Measurements from ENCODE around the gene BEST4.
"Not testable (repeated sequence)": the region's sequence is repeated elsewhere in the genome, so short reads cannot be mapped to it uniquely, and the experiment has no call there.

Gene BEST4

DNA sequence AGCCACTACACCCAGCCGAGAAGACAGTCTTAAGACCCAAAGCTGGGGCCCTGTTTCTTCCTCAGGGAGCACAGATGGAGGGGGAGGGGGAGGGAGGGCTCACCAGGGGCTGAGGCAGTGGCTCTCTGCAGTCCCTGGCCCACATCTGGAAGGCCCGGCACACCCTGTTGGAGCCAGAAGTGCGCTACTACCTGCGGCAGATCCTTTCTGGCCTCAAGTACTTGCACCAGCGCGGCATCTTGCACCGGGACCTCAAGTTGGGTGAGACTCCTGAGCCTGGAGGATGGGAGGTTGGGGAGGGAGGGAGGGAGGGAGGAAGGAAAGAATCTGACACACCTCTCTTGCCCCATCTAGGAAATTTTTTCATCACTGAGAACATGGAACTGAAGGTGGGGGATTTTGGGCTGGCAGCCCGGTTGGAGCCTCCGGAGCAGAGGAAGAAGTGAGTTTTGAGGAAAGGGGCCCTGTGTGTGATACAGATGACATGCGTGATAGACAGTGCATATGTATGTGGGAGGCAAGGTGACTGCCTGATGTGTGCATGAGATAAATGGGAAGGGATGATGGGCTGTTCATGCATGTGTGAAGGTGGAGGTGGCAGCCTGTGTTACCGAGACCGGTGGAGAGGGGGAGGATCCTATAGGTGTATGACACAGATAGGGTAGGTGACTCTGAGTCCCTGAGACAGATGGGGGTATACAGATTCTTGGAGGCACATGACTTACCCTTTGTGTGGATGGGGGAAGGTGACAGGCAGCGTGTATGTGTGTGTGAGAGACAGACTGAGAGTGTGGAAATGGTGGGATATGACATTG lies 13.7 kb upstream of the BEST4 start:
- DNase-seq = no peak

DNA sequence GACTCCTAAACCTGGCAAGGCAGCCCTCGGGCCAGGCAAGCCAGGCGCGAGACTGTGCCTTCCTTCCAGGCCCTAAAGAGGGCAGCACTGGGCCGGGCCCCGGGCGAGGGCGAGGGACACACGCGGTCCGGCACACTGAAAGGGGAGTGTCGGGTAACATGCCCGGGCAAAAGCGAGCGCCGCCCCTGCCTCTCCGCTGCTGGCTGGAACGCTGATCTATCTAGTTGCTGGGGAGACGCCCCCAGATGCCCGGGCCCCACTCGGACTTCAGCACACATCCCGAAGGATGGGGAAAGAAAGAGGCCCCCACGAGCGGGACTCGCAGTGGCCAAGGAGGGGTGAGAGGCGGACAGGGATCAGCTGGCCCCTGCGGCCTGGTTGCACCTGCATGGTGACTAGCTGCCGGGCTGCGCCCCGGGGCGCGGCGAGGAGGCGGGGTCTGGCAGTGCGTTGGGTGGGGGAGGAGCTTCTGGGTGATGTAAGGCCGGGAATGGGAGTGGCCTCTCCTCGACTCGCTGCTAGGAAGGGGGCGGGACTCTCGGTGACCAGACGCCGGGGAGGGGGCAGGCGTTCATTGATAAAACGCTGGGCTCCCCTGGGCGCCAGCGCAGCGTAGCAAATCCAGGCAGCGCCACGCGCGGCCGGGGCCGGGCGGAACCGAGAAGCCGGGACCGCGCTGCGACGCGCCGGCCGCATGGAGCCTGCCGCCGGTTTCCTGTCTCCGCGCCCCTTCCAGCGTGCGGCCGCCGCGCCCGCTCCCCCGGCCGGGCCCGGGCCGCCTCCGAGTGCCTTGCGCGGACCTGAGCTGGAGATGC lies 12.0 kb upstream of the BEST4 start, which contains the start of gene PLK3:
PLK3 (plus strand) TSS at position 608 of the 815 bp plus-strand sequence; CDS start at position 695, 87 bp downstream.
- DNase-seq = peak; percentile 98 to 100

DNA sequence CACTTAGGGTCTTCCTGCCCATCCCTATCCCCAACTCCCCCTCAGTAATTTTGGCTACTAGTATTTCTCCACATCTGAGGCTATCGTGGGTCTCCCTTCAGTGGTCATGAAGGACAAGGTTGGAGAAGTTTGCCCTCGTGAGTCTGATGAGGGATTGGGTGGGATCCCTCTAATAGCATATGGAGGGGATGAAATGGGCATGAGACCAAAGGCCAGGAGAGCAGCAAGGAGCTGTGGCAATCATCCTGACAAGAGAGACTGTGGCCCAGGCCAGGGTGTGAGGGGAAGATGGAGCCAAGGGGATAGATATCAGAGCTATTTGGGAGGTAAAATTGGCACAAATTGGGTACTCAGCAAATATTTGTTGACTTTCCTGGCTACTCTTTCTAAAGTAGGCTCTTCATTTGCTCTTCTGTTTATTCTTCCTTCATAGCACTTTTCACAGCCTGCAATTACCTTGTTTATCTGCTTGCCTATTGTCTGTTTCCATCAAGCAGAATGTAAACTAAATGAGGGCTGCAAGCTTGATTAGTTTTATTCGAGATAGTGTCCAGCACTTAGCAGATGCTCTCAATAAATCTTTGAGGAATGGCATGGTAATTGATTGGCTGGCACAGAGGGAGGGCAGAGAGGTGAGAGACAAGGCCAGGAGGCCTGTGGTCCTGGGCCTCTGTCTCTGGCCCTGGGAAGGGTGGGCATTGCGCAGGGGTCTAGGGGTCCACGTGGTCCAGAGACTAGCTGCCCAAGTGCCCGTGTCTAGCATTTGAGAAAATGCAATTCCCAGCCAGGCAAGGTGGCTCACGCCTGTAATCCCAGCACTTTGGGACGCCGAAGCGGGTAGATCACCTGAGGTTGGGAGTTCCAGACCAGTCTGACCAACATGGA lies 10.8 kb upstream of the BEST4 start:
- DNase-seq = peak in 1 of 2 experiments; percentile 51

DNA sequence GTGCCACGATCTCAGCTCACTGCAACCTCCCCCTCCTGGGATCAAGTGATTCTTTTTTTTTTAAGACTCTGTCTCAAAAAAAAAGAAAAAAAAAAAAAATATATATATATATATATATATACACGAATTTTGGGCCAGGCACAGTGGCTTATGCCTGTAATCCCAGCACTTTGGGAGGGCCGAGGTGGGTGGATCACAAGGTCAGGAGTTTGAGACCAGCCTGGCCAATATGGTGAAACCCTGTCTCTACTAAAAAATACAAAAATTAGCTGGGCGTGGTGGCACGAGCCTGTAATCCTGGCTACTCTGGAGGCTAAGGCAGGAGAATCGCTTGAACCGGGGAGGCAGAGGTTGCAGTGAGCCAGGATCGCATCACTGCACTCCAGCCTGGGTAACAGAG lies 9.9 kb upstream of the BEST4 start:
- not testable (repeated sequence) for DNase-seq

DNA sequence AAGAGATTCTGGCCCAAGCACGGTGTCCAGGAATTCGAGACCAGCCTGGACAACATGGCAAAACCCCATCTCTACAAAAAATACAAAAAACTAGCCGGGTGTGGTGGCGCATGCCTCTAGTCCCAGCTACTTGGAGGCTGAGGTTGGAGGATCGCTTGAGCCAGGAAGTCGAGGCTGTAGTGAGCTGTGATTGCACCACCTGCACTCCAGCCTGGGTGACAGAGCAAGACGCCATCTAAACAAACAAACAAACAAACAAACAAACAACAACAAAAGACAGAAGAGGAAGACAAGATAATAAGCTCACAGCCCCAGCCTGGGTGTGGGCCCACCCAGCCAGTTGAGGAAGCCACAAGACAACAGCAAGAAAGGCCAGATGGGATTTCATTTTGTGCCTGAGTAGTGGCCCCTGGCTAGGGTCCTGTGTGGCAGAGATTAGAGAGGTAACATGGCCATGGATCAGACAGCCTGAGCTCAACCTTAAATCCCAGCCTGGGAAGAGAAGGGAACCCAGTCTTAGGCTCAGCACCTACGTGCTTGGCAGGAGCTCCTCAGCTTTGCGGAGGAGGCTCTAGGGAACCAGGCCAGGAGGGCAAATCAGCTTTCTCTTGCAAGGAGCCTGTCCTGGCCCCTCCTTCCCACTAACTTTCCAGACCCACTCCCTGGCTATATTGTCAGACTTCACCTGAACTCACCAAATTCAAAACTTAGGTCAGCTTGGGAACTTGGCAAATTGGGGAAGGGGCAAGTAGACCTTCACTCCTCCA lies 4.9 kb upstream of the BEST4 start:
- no peak for DNase-seq

DNA sequence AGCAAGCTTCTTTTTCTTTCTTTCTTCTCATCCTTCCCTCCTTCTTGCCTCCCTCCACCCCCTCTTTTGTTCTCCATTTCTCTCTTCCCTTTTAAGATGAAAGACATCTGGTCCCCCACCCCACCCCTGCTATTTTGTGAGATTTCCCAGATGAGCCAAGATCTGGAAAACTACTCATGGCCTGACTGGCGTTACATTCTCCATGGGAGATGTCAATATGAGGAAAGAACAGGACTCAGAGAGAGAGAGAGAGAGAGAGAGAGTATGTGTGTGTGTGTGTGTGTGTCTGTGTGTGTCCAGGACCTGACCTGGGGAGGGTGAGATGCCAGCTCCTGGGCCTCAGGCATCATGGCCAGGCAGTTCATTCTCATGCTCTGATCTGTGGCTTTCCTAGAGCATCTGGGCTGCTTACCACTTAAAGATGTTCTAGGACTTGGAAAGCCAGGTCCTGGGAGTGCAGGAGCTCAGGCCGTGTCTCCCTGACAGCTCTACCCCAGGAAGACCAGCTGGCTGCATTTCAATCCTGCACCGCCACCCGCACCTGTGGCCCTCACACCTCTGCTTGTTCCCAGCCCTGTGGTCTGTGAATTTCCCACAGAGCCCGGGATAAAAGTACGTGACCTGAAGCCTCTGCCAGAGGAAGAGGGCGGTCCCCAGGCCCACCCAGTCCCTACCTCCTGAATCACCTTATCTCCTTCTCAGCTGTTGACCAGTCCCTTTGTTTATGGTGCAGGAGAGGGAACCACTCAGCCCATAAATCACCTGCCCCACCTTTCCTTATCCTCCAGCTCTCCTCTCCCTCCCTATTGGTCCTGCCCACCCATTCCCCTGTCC lies 3.2 kb upstream of the BEST4 start:
- no peak for DNase-seq

DNA sequence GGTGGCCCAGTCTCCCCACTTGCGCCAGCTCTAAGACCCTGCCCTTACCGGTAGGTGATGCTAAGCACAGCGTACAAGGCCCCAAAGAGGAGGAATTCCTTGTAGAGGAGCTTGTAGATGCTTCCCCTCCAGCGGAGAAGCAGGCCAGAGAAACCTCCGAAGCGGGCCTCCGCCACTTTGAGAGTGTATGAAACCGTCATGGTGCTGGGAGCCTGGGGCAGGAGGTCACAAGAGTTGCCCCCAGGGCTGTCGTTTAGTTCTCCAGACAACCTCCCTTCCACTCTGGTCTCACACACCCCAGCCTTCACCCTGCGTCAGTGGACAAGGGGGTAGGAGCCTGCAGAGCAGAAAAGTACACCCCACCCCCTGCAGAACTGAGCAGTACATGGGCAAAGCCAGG lies 464 bp downstream of the BEST4 start:
- DNase-seq = no peak

DNA sequence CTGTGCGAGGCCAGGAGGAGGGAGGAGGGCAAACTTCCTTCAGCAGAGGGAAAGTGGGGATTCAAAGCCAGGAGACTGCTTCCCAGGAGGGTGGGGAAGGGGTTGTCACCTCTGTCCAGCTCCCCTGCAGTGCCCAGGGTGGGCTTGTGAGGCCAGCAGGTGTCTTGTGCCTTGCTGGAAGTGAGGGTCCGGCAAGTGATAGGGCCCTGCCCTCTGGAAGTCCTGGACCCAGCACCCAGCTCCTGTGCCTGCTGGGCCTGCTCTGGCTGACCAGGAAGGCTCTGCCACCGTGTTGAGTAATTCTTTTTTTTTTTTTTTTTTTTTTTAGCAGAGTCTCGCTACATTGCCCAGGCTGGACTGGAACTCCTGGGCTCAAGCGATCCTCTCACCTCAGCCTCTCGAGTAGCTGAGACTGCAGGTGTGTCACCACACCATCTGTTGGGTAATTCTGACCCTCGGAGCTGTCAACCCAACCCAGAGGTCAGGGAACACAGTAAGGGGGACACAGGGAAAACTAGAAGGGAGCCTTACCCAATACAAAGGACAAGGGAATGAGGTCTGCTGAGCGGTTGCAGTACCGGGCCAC lies 1.0 kb downstream of the BEST4 start:
- no peak for DNase-seq

DNA sequence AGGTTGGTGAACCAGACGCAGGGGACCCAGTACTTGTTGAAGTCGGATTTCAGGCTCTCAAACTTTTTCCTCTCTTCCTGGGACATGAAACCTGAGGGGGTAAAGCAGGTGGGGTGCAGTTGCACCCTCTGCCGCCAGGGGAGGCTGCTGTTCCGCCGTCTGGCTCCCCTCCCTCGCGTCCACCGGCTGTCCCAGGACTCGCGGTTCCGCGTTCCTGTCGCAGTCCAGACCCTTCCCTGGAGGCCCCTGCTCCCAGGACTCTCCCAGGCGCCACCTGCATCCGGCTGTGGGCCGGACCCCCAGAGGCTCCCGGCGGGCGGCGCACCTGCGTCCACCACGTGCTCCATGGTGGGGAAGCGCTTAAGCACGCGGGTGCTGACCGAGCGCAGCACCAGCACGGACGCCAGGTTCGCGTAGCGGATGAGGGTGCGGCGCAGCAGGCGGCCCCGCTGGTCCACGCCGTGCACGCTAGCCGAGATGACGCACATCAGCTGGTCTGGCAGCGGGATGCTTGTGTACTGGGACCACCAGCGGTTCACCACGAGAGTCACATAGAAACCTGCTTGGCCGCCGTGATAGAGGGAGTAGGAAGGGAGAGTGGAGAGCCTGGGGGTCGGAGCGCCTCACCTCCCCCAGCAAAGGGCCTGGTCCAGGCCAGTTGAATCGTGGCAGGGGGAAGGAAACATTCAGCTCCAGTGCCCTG lies 1.7 kb downstream of the BEST4 start:
- DNase-seq = no peak

DNA sequence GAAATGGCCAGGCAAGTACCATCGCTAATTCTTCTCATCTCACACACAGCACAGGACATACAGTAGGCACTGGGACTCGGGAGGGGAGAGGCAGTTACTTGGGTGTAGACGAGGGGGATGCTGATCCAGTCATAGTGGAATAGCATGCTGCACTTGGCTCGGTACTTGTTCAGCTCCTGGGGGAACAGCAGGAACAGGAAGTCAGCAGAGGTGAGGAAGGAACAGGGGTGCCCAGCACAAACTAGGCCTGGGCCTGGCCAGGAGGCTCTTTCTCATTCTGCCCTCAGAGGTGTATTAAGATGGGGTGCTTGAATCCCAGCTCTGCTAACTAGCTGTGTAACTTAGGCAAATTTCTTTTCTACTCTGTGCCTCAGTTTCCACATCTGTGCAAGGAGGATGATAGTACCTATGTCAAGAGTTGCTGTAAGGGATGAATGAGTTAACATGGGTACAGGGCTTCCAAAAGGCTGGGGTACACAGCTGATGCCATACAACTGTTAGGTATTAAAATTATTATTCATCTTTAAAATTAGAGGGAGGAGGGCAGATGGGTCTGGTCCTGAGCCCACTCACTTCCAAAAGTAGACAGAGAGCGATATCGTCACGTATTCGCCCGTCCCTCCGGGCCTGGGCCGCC lies 2.4 kb downstream of the BEST4 start:
- no peak for DNase-seq

DNA sequence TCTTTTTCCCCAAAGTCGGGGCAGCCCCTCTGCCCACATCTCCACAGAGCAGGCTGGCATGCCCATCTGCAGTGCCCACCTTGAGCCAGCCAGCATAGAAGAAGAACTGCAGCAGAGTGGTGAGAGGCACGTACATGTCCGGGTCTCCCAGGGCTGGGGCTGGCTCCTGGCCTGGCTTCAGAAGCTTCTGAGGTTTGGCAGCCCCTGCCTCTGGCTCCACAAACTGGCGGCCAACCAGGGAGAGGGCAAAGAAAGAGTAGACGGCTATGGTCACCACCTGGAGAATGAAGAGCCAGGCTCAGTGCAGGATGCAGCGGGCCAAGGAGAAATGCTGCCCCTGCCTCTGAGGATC lies 3.0 kb downstream of the BEST4 start:
- DNase-seq = no peak

DNA sequence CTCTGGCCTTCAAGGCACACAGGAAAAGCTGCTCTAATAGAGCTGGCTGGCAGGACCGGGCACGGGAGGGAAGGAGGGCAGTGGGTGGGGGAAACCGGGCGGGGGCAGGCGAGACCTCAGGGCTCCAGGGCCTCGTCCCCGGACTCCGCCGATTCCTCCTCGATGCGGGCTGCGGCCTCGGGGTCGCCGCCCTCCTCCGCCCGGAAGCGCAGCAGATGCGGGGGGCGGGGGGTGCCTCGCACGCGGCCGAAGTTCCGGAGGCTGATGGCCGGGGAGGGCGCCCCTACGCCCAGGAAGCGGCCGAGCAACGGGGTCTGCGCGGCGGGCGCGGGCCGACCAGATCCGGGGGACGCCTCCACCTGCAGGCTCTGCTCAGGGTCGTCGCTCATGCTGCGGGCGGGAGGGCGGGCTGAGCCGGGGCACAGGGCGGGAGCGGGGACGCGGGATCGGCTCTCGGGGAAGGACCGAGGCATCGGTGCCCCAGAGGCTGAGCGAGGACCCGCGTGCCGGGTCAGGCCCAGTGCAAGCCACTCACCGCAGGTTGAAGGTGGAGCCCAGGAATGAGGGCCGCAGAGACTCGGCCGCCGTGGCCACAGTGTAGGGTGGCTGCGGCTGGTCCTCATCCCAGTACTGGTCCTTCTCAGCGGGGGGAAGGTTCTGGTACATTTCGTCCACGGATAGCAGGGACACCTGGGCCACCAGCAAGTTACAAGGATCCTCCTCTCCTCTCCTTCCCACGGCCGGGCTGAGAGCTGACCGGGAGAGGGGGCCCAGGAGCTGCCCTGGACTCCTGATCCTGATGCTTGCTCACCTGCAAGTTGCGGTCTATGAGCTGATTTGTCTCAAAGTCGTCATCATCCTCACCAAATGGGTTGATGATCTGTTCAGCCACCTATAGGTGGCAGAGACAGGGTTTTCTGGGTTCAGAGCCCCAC lies 3.6 kb downstream of the BEST4 start:
- no peak for DNase-seq

DNA sequence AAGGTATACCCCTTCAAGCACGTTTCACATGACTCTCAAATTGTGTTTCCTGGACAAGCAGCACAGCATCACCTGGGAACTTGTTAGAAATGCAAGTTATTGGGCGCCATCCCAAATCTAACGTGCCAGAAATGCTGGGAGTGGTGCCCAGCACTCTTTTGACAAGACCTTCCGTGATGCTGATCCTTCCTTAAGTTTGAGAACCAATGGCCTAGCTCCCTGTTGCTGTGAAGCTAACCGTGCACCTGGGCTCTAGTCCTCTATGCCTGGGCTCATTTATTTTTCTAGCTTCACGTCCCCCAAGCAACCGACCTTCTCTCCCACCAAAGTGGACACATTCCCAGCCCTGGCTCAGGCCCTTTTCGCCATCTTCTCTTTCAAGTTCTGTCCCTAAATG lies 4.3 kb downstream of the BEST4 start:
- no peak for DNase-seq

DNA sequence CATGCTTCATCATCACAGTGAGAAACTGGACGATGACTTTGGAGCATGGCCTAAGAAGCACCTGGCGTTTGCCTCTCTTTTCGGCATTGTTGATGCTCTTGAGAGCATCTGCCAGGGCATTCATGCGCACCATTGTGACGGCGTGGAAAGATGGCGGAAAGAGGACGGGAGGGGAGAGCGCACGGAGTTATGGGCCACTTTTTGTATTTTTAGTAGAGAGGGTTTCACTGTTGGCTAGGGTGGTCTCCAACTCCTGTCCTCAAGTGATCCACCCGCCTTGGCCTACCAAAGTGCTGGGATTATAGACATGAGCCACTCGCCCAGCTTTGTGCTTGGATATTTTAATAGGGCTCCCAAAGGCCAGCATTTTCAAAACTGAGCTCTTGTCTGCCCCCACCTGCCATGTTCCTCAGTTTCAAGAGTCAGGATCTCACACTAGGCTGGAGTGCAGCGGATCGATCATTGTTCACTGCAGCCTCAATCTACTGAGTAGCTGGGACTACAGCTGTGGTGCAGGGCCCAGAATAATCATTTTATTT lies 7.3 kb downstream of the BEST4 start:
- DNase-seq = no peak

DNA sequence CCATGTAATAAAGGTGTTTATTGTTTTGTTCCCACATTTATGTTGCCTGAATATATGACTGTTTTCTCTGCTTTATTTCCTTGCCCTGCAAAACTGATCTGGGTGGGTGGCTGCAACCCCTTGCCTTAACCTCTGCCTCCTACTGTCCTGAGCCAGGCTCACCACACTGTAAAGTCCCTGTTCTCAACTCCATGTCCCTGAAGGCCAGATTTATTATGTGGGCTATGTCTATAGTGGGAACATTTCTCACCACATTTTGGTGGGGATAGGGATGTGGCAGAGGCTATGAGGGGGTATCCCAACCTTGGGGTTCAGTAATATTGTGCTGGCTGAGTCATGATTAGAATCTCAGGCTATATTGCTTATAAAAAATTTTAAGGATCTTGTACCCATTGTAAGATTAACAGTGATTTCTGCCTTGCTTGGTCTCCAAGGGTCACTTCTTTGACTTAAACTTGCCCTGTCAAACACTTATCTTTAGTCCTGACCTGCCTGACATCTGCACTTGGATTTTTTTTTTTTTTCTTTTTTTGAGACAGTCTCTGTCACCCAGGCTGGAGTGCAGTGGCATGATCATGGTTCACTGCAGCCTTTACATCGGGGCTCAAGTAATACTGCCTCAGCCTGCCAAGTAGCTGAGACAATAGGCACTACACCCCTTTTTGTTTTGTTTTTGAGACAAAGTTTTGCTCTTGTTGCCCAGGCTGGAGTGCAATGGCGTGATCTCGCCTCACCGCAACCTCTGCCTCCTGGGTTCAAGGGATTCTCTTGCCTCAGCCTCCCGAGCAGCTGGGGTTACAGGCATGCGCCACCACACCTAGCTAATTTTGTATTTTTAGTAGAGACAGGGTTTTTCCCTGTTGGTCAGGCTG lies 9.0 kb downstream of the BEST4 start:
- no peak for DNase-seq

DNA sequence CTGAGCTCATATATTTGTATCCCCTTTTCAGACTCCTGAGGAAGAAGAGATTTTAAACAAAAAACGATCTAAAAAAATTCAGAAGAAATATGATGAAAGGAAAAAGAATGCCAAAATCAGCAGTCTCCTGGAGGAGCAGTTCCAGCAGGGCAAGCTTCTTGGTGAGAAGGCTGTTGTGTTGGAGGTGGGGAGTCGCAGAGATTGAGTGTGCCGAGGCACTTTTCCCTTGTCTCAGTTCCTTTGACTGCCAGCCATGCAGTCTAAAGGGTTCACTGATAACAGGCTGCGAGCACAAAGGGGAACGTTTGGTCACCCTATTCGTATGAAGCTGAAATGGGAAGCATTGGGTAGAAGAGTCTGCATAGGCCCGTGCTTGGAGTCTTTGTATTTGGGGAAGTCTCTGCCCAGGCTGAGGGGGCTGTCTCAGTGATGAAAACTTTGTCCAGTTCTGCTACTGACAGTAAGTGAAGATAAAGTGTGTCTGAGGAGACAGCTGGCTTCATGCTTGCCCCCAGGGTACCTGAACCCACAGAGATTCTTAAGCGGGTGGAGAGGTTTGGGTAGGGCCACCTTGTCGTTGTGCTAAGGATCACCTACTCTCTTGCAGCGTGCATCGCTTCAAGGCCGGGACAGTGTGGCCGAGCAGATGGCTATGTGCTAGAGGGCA lies 9.9 kb downstream of the BEST4 start:
- DNase-seq = no peak

DNA sequence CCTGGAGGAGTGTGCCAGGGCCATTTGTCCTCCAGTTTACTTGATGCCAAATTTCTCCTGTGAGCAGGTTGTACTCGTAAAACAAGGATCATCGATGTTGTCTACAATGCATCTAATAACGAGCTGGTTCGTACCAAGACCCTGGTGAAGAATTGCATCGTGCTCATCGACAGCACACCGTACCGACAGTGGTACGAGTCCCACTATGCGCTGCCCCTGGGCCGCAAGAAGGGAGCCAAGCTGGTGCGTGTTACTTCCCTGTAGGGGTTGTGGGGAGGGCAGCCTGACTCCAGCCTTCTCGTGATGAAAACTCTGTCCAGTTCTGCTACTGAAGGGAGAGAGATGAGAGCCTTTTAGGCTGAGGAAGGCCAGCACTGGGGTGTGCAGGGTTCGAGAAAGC lies 10.4 kb downstream of the BEST4 start:
- DNase-seq = no peak
